T-helper 9 cell (primary cell): ENCODE measurements around the gene MIEF2.
"Not testable (repeated sequence)": the region's sequence is repeated elsewhere in the genome, so short reads cannot be mapped to it uniquely, and the experiment has no call there.

Experiments
- DNase-seq: peaks from one replicate; pipeline ENCODE4 v3.0.0-alpha.2; 2020

MIEF2 gene

DNA sequence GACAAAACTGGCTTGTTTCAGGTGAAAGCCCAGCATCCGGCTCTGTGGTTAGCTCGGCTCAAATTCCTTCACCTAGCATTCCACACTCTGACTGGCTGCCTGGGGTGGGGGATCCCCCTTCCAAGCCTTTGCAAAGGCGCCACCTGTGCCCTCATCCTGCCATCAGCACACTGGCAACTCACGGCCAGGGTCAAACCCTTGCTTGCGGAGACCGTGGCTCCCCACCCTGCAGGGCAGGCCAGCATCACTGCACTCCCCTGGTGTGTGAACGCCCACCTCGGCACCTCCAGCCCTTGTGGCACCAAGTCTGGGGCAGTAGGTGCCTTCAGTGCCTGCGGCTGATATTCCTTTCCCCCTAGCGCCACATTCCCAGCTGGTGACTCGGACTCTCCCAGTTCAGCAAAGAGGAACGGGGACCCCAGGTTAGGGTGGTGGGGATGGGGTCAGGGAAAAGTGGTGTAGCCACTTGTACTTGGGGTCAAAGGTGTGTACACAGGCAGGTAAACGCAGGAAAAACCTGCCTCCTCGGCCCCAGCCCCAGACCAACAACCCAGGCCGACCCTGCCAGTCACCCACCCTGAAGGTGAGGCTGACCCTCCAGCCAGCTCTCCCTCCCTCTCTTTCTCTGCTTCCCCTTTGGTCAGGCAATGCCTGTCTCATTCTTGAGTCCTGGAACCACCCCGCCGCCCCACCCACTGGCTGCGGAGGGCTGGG lies 3.0 kb upstream of the MIEF2 start:
- DNase-seq = no peak

DNA sequence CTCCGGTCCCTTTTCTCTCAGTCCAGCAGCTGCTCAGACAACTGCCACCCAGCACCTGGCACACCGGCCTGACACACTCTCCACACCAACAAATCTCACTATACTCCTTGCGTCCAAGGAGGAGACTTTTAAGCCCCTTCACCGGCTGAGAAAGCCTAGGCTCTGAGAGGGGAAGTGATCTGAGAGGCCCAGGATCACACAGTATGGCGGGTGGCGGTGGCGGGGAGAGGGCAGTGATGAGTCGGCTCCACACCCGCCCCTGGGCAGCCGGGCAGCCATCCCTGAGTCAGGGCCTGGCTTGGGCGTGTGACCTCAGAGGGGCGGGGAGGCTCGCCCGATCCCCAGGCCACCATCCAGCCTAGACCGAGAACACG lies 2.5 kb upstream of the MIEF2 start:
- peak; percentile 32 for DNase-seq

DNA sequence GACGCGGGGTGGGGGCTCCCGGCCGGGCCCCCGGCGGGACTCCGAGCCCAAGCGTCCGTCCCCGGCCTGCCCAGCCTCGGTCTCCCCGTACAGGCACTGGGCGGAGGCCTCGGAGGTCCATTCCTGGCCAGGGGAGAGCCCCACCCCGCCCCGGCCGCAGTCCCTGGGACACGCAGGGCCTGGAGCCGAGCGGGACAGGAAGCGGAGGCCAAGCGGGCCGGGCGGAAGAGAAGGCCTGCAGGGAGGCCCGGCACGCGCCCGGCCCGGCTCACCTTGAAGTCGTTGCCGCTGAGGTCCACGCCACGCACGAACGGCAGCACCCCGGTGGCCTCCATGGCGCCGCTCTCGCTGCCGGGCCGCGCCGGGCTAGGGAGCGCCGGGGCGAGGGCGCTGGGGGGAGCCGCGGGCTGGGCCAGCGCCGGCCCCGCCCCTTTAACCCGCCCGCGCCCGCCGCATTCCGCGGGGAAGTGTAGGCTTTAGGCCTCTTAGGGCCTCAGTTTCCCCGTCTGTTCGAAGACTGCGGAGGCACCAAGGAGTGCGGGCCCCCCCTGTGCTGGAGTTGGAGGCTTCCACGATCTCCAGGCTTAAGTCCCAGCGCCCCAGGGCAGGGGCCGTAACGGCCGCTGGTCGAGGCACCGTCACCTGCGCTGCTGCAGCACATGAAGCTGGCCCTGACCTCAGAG lies 2.0 kb upstream of the MIEF2 start, which contains the start of gene FLII:
Gene FLII, minus strand, starts transcription at position 383 of the 683 bp plus-strand sequence. Its CDS starts 48 bp downstream, at position 335.
- DNase-seq = peak; percentile 52

DNA sequence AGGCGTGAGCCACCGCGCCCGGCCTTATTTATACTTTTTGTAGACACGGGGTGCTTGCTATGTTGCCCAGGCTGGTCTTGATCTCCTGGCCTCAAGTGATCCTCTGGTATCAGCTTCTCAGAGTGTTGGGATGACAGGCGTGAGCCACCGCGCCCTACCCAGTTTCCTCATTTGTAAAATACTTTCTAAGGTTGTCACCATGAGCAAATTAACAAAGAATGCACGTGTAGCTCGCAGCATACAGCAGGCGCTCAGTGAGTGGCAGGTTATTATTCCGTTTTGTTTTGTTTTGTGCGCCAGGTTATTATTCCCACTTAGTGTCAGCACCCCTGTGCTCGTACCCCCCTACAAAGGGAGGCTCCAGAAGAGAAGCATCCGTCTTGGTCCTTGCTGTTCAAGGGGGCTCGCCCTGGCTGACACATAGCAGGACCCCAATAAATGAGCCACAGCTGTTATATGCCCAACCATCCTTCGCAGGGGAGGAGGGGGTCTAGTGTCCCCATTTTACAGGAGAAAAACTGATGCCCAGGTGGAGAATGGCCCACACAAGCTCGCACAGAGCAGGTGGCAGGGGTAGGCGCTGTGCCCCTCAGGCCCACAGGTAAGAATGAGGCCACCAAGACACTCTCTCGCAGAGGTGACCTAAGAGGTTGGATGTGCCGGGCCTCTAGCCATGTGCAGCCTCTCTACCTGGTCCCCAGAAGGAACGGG lies 686 bp upstream of the MIEF2 start:
- DNase-seq = no peak

DNA sequence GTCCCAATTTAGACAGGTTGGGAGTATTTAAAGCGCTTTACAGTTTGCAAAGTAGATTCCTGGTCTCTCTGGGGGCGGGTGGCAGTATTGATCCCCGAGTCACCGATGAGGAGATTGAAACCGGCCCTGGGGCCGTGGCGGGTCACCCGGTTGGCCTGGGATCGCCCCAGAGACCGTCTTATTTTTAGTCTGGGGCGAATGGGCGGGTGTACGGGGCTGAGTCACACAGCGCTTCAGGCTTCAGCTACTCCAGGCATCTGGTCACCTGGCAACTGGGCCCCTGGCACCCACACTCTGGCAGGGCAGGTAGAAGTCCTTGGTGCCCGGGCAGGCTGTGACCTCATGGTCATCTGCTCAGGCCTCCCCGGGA lies 669 bp downstream of the MIEF2 start:
- no peak for DNase-seq

DNA sequence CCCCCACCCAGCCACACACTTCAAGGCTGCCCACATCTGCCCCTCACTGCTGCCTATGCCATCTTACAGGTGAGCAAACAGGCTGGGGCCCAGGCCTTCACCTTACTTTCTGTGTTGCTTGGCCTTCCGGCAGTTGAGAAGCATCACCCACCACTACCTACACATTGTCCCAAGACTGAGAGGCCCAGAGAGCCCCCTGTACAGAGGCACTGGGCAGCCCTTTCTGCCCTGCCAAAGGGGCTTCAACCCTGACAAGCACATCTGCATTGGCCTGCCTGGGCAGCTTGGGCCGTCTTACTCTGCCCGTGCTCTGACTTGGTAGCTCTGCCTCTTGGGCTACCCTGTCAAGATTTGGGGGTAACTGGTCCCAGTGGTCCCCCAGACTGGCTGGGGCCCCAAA lies 1.2 kb downstream of the MIEF2 start:
- DNase-seq = no peak

DNA sequence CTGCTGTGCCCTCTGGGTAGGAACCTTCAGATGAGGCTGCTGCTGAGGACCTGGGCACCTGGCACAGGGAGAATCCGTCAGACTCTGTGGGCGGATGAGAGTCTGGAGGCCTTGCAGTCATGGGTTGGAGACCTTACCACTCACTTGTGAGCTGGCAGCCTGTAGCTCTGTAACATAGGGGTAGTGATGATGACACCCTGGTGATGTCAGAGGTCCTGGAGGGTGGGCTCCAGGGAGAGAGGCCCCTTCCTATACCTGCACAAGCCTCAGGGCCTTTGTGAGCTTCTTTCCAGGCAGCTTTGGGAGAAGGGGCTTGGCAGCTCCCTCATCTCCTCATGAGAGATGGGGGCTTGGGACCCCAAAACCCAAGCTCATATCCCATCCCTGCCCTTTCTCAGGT lies 1.6 kb downstream of the MIEF2 start:
- no peak for DNase-seq

DNA sequence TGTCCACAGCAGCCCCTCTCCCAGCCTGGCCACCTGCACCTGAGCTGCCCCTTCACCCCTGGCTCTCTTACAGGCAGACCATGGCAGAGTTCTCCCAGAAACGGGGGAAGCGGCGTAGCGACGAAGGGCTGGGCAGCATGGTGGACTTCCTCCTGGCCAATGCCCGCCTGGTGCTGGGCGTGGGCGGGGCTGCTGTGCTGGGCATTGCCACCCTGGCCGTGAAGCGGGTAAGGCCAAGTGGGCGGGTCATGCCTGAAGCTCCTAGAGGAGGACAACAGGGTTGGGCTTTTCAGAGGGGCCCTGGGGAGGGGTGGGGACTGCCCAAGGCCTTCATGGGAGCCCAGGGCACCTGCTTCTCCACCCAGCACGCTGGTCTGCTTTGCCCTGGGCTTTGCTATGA lies 2.2 kb downstream of the MIEF2 start:
- DNase-seq = no peak

DNA sequence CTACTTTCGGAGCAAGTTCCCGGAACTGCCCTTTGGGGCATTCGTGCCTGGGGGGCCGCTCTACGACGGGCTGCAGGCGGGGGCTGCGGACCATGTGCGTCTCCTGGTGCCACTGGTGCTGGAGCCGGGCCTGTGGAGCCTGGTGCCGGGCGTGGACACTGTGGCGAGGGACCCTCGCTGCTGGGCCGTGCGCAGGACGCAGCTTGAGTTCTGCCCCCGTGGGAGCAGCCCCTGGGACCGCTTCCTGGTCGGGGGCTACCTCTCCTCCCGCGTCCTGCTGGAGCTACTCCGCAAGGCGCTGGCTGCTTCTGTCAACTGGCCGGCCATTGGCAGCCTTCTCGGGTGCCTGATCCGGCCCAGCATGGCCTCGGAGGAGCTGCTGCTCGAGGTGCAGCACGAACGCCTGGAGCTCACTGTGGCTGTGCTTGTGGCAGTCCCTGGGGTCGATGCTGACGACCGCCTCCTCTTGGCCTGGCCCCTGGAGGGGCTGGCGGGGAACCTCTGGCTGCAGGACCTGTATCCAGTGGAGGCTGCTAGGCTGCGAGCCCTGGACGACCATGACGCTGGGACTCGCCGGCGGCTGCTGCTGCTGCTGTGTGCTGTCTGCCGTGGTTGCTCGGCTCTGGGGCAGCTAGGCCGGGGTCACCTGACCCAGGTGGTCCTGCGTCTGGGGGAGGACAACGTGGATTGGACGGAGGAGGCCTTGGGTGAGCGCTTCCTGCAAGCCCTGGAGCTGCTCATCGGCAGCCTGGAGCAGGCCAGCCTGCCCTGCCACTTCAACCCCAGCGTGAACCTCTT lies 3.6 kb downstream of the MIEF2 start:
- DNase-seq = no peak

DNA sequence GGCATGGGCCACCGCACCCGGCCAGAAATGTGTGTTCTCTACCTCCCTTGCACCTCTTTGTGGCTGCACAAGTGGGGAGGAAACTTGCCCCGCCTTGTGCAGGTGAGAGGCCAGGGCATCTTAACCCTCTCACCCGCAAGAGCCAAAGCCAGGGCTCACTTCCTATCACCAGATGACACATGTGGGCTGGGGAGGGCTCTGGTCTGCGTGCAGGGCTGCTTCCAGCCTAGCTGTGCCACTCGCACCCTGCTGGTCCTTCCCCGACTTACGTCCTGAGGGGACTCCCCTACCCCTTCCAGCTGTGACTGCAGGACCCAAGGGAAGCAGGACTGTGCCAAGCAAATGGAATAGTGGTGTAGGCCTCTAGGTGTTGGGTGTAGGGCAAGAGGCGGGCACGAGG lies 6.9 kb downstream of the MIEF2 start:
- no peak for DNase-seq

DNA sequence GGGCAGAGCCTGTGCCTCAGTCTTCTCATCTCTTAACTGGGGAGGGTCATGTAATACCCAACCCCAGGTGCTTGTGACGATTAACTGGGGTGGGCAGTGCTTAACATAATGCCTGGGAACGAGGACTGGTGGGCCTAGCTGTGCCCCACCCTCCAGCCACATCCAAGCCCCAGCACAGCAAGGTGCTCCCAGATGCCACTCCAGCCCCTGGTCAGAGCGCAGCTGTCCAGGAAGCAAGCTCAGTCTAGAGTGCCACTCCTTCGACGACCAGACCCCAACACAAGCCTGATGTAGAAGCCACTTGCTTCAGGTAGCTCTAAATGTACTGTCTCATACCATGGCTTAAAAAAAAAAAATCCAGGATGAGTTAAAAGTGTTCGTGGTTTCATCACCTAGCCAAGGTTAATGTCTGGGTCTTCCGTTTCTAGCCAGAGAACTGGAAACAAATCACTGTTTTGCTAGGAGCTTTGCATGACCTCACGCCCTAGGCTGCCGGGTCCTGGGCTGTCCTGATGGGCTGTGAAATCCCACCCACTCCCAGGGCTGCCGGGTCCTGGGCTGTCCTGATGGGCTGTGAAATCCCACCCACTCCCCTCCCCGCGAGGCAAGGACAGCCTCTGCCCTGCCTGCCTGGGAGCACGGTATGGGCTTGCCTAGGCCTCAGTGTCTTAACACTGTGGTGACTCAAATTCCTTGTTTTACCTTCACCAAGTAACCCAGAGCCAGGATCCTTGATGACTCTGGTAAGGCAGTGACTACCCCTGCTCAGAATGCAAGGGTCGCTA lies 7.7 kb downstream of the MIEF2 start:
- no peak for DNase-seq

DNA sequence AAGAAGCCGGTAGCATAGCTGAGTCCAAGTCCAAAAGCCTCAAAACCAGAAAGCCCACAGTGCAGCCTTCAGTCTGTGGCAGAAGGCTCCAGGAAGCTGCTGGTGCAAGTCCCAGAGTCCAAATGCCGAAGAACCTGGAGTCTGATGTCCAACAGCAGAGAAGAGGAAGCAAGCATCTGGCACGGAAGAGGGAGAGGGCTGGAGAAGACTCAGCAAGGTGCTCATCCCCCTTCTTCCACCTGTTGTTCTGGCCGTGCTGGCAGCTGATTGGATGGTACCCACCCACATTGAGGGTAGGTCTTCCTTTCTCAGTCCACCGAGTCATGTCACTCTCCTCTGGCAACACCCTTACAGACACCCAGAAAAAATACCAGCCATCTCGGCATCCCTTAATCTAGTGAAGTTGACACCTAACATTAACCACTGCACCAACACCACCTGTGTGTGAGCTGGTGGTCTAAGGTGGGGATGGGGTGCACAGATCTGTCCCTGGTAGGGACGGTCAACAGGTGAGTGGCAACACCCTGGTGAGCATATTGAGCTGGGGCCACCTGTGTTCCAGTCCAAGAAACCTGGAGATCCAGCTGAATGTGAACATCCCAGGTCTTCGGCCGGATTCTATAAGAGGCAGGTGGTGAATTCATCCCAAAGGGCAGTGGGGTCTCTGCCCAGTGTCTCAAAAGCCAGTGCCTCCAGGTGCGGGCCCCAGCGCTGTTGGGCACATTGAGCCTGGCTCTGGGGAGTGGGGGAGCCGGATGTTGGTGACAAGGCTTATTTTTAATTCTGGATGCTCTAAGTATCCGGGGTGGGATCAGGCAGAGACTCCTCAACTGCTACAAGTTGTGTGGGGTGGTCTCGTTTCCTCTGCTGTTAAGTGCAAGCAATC lies 9.8 kb downstream of the MIEF2 start:
- DNase-seq = no peak

DNA sequence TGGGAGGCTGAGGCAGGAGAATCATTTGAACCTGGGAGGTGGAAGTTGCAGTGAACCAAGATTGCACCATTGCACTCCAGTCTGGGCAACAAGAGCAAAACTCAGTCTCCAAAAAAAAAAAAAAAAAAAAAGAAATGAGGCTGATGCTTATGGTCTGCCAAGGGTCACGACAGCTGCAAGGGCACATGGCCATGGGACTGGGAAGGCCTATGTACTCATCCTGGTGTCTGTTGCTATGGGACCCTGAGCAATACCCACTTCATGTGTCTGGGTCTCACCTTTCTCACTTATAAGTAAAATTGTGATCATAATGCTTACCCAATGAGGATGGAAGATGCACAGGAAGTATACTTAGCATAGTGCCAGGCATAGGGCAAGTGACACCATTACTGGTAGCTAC lies 16.6 kb downstream of the MIEF2 start:
- DNase-seq = no peak

DNA sequence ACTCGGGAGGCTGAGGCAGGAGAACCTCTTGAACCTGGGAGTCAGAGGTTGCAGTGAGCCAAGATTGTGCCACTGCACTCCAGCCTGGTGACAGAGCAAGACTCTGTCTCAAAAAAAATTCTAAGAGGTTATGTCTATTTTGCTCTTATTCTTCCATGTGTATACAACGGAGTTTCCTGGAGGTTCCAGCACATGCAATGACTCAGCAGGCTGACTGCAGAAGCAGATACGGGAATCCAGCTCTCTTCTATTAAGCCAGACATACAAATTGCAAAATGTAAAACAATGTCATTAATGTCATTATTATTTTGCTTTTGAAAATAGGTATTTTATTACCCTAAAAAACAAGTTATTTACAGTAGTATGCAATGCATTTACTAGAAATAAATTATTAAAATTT lies 18.4 kb downstream of the MIEF2 start:
- DNase-seq = no peak

DNA sequence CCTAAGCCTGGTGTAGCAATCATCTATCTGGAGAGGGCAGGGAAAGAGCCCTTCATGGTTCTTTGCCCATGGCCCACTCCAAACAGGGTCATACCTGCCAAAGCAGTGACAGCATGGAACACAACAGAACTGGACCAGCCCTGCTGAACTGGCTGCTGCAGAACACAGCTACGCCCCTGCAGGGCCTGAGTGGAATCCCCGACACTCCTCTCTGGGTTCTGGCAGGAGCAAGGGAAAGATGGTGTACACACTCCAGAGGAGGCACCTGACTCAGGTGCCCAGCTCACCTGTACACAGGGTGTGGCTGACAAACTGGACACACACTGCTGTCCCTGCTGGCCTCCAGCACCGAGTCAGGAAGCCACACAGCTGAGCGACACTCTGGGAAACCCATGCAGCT lies 19.8 kb downstream of the MIEF2 start:
- no peak for DNase-seq

DNA sequence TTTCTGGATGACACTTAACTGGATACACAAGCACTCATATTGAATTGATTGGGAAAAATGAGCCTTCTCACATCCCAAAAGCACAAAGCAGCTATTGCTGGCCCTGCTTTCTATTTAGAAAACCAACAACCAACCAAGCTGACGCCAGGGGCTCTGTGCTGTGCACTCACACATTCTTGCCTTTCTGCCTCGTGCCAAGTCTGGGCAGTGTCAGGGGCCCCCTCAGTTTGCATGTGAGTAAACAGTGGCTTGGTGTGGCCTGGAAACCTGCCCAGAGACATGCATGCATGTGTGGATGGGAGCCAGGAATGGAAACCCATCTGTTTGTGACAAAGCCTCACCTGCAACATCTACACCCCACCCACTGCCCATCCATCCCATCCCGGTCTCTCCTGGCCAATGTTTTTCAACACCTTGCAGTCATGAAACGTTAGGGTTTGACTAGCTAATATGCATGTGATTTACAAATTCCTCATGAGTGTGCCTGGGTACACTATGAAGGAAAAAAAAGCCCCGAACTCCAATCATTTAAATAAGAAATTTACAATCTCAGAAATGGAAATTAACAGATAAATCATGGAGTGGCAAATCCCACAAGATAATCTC lies 20.4 kb downstream of the MIEF2 start:
- no peak for DNase-seq

DNA sequence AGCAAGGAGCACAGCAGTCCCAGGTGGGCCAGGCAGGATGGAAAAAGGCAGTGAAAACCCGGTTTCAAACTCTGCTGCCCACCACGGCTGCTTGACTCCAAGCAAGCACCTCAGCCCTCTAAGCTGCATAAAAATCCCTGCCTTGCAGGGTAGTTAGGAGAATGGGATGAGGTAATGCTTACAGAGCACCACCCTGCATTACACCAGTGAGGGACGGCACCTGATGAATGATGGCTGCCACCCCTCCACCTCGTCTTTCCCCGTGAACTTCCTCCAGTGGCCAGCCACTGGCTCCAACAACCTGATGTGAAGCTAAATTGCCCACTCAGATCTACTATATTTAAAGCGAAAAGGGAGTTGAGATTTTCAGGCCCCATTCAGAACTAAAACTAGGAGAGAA lies 21.3 kb downstream of the MIEF2 start:
- no peak for DNase-seq

DNA sequence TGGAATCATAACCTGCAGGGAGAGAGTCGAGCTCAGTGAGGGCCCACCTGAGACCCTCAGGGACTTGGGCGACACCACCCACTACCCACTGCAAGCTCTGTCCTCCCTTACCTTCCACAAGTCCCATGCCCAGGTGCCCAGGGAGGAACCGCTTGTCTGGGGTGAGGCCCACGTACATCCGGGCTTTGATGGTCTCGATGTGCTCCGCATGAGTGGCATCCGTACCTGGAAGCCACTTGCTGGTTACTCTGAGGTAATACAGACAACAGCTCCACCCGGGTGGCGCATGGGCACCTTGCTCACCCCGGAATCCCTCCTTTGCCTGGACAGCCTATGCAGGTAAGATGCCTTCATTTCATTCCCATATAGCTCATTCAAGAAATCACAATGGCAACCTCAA lies 24.8 kb downstream of the MIEF2 start:
- no peak for DNase-seq

DNA sequence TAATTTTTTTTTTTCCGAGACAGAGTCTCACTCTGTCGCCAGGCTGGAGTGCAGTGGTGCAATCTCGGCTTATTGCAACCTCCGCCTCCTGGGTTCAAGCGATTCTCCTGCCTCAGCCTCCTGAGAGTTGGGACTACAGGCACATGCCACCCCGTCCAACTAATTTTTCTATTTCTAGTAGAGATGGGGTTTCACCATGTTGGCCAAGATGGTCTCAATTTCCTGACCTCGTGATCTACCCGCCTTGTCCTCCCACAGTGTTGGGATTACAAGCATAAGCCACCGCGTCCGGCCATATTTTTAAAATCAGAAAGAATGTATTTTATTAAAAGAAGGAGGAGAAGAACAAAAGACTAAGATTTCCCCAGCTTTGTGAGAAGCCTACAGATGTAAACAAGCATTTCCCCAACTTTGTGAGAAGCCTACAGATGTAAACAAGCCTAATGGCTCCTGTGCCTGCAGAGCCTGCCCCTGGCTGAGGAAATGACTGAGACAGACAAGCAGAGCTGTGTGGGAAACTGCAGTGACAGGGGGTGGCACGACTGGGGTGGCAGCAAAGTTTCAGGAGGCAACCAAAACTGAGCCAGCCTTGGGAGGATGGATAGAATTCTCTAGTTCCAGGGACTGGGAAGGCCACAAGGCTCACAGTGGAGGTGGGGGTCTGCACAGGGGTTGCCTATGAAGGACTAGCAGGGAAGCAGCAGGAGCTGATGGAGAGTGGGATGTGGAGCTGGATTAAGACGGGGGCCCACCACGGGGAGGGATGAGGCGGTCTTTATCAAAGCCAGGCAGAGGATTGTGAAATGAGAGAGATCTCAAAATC lies 31.5 kb downstream of the MIEF2 start:
- DNase-seq = no peak

DNA sequence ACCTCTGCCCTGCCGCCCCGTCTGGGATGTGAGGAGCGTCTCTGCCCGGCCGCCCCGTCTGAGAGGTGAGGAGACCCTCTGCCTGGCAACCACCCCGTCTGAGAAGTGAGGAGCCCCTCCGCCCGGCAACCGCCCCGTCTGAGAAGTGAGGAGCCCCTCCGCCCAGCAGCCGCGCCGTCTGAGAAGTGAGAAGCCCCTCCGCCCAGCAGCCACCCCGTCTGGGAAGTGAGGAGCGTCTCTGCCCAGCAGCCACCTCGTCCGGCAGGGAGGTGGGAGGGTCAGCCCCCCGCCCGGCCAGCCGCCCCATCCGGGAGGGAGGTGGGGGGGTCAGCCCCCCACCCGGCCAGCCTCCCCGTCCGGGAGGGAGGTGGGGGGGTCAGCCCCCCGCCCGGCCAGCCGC lies 37.6 kb downstream of the MIEF2 start:
- not testable (repeated sequence) for DNase-seq
